HG02885 (cell line): Measurements from ENCODE around the gene CALR3.
"Not testable (repeated sequence)": the region's sequence is repeated elsewhere in the genome, so short reads cannot be mapped to it uniquely, and the experiment has no call there.

Experiments used
- ATAC-seq: cut with Tn5 transposase; IDR thresholded peaks from one replicate; pipeline ENCODE4 v1.9.1; 2021; ENCODE audit warnings: mild to moderate bottlenecking; ENCODE audit not compliant: unreplicated experiment, poor library complexity

Gene CALR3

GRCh38 chr19:16495982-16496612 lies at the start of gene CALR3, which contains the start of gene C19orf44:
Gene CALR3 (minus strand): TSS chr19:16496167. CDS start chr19:16496129, 38 bp downstream.
Gene C19orf44 (plus strand): TSS chr19:16496394. CDS start chr19:16500793, 4,399 bp downstream.
- peak; percentile 98 for ATAC-seq

GRCh38 chr19:16544473-16545231 lies 48.7 kb upstream of the CALR3 start:
- ATAC-seq: no peak

- not testable (repeated sequence) for ATAC-seq
Observed at GRCh38 chr19:16543734-16544133, 47.8 kb upstream of the CALR3 start.

GRCh38 chr19:16542910-16543472 lies 47.0 kb upstream of the CALR3 start:
- ATAC-seq: no peak

- peak; percentile 77 for ATAC-seq
Observed at GRCh38 chr19:16542045-16542909, 46.3 kb upstream of the CALR3 start, which contains the start of gene CHERP. Gene CHERP (minus strand): TSS chr19:16542437. CDS start chr19:16542378, 59 bp downstream.

GRCh38 chr19:16541526-16542044 lies 45.6 kb upstream of the CALR3 start:
- no peak for ATAC-seq

GRCh38 chr19:16540948-16541347 lies 45.0 kb upstream of the CALR3 start:
- no peak for ATAC-seq

GRCh38 chr19:16537111-16537510 lies 41.1 kb upstream of the CALR3 start:
- no peak for ATAC-seq

GRCh38 chr19:16536130-16536529 lies 40.2 kb upstream of the CALR3 start:
- ATAC-seq: no peak

GRCh38 chr19:16535381-16535780 lies 39.4 kb upstream of the CALR3 start:
- no peak for ATAC-seq

- no peak for ATAC-seq
Observed at GRCh38 chr19:16532440-16533234, 36.7 kb upstream of the CALR3 start.

- no peak for ATAC-seq
Observed at GRCh38 chr19:16531380-16531669, 35.4 kb upstream of the CALR3 start.

GRCh38 chr19:16530540-16531379 lies 34.8 kb upstream of the CALR3 start:
- ATAC-seq: no peak

GRCh38 chr19:16529466-16530144 lies 33.6 kb upstream of the CALR3 start:
- no peak for ATAC-seq

GRCh38 chr19:16527971-16528521 lies 32.1 kb upstream of the CALR3 start:
- no peak for ATAC-seq

GRCh38 chr19:16527334-16527935 lies 31.5 kb upstream of the CALR3 start:
- no peak for ATAC-seq

GRCh38 chr19:16525751-16526481 lies 29.9 kb upstream of the CALR3 start:
- ATAC-seq: no peak
